Thymus (tissue), 11 donors: Measurements from ENCODE around the gene FARP2. TPM values are rescaled to one million over a fixed set of nuclear protein-coding genes. Genes with fewer than 3 reads are reported as not detected.

Experiments used
- DNase-seq, 9 donors: peaks; one replicate each; pipeline ENCODE4 v3.0.0-alpha.2; 2013; ENCODE audit warnings: low spot score in 9 of 9, low read depth in 6 of 9, missing footprints in 1 of 9
- H3K27ac ChIP-seq, 2 donors: one replicate each; pipeline ENCODE4 v1.5.1; 2013; ENCODE audit warnings: control low read depth in 1 of 2, low read depth in 1 of 2, low read length in 1 of 2, mild to moderate bottlenecking in 1 of 2, moderate library complexity in 1 of 2
- H3K27me3 ChIP-seq, 2 donors: one replicate each; pipeline ENCODE4 v1.5.1; 2013; ENCODE audit warnings: low read length in 1 of 2; ENCODE audit not compliant: control insufficient read depth in 2 of 2, insufficient read depth in 1 of 2
- H3K36me3 ChIP-seq, 2 donors: one replicate each; pipeline ENCODE4 v1.5.1; 2013; ENCODE audit warnings: low read length in 1 of 2, mild to moderate bottlenecking in 1 of 2, moderate library complexity in 1 of 2; ENCODE audit not compliant: control insufficient read depth in 2 of 2, insufficient read depth in 2 of 2
- H3K4me1 ChIP-seq, 2 donors: one replicate each; pipeline ENCODE4 v1.5.1; 2013; ENCODE audit warnings: low read length in 2 of 2; ENCODE audit not compliant: control insufficient read depth in 2 of 2, insufficient read depth in 2 of 2
- H3K4me3 ChIP-seq, 2 donors: one replicate each; pipeline ENCODE4 v1.5.1; 2013; ENCODE audit warnings: low read length in 2 of 2, control low read depth in 1 of 2, mild to moderate bottlenecking in 1 of 2
- H3K9me3 ChIP-seq, 2 donors: one replicate each; pipeline ENCODE4 v1.5.1; 2013; ENCODE audit warnings: low read length in 1 of 2, mild to moderate bottlenecking in 1 of 2; ENCODE audit not compliant: control insufficient read depth in 2 of 2, insufficient read depth in 1 of 2
- WGBS: extraction: QIAGEN DNeasy Blood & Tissue Kit; methylation state at CpG from one replicate; pipeline ENCODE4 v1.1.7; 2013; 5-methylcytosine and 5-hydroxymethylcytosine counted together
- polyA plus RNA-seq: library from polyadenylated mRNA; stranded (reverse); fragments of 200-250 nt; gene quantifications from one replicate; pipeline ENCODE4 v1.2.3, GENCODE V29; 2013
- total RNA-seq: library from RNA; stranded (reverse); fragments of 120-200 nt; gene quantifications from one replicate; pipeline ENCODE4 v1.2.4, GENCODE V29; 2013
- donor health status: healthy.

The FARP2 gene
- total and polyA plus RNA-seq, 2 donors: 16.1 to 18.2 TPM

DNA sequence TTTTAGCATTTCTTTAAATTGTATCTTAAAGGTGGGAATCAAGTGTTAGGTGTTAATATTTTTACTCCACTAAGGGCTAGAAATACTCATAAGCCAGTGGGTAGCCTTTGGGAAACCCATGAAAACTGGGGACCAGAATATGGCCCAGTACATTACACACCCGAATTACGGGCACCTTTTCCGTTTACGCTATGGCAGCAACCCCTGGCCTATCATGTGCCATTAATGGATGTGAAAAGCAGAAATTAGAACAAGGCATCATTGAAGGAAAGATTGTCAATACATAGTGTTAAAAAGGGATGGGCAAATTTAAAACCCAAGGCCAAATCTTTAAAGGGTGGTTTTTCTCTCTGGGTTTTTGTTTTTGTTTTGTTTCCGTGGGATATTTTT, 781 bp downstream of the FARP2 start:
- Histone ChIP-seq H3K4me1 (peaks cover 11 to 18% of the 10 kb centered on the region in 2 donors), H3K36me3 (peaks cover 13 to 26% of the 10 kb centered on the region in 2 donors), H3K4me3 (peak overlapping the region; percentile 53 to 70), H3K27ac (no peak overlapping the region), H3K27me3 (peaks cover 2% of the 10 kb centered on the region in 2 donors), H3K9me3 (peaks cover 0 to 1% of the 10 kb centered on the region in 2 donors)
- DNase-seq: no peak
- WGBS: 65% methylated on average over 5 of the region's 5 CpGs

DNA sequence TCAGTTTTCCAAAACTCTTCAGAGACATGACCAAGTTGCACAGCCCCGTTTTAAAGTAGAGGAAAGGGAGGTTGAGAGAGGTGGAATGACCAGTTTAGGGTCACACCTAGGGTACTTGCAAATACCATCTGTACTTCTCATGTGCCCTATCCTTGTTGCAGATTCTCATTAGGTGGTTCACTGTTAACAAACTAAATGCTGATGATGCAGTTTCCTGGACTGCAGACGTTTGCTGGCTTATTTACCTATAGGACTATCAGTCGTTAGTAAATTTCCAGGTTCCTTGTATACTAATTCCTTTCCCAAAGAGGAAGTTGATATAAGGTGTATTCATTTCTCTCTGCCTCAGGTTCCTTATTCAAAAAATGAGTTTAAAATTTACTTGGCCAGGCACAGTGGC, 1.4 kb downstream of the FARP2 start:
- Histone ChIP-seq H3K36me3 (peaks cover 9 to 20% of the 10 kb centered on the region in 2 donors), H3K9me3 (peaks cover 0 to 1% of the 10 kb centered on the region in 2 donors), H3K27ac (no peak overlapping the region), H3K27me3 (peaks cover 2% of the 10 kb centered on the region in 2 donors), H3K4me3 (no peak overlapping the region), H3K4me1 (peaks cover 11 to 18% of the 10 kb centered on the region in 2 donors)
- 83% methylated on average over 3 of the region's 3 CpGs for WGBS
- no peak for DNase-seq

DNA sequence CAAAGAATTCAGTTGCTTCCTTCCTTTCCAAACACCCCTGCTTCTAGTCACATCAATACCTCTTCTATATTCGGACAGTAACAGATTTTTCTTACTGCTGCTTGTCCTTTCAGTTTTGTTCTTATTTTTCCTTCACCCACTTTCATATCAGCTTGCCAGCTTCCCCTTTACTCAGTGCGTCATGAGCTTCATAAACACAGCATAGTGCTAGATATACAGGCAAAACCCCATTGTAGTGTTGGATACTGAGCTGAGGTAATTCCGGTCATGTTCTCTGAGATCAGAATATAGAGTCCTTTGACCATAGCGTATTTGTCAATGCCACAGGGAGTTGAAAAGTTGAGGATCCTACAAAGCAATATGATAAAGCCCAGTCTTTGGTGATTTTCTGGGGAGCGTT, 2.4 kb downstream of the FARP2 start:
- Histone ChIP-seq H3K27me3 (peaks cover 2% of the 10 kb centered on the region in 2 donors), H3K27ac (no peak overlapping the region), H3K36me3 (peaks cover 6 to 12% of the 10 kb centered on the region in 2 donors), H3K4me3 (no peak overlapping the region), H3K4me1 (peaks cover 11 to 18% of the 10 kb centered on the region in 2 donors), H3K9me3 (peaks cover 0 to 1% of the 10 kb centered on the region in 2 donors)
- 89% methylated on average over 5 of the region's 5 CpGs for WGBS
- peak in 1 of 9 donors; percentile 37 for DNase-seq

DNA sequence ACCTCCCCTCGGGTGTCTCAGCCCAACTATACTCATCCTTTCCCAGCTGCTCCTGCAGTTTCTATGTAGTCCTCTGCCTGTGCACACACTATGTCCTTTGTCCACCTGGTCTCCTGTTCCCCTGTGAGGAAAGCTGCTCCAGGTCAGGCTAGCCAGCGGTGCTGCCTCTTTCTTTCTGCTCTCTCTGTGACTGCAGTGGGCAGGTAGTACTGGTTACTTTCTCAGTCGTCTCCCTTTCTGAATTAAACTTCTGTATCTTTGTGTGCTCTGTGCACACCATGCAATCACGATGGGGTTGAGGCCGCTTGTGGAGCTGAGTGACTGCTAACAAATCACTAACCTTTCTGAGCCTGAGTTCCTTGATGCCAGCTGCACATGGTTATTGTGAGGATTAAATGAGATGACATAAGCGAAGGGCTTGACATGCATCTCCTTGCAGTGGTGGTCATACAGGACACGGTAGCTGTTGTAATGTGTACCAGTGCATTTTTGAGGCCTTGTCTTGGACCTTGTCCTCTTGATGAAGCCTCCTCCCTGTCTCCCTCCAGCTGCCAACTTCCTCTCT, 3.5 kb downstream of the FARP2 start:
- no peak overlapping the region for H3K4me3 ChIP-seq
- DNase-seq: no peak
- no peak overlapping the region for H3K27ac ChIP-seq
- H3K9me3 ChIP-seq: peaks cover 0 to under 1% of the 10 kb centered on the region in 2 donors
- H3K4me1 ChIP-seq: peaks cover 11 to 18% of the 10 kb centered on the region in 2 donors
- WGBS: 97% methylated on average over 7 of the region's 7 CpGs
- H3K27me3 ChIP-seq: peaks cover 2% of the 10 kb centered on the region in 2 donors
- H3K36me3 ChIP-seq: peaks cover 3 to 9% of the 10 kb centered on the region in 2 donors

DNA sequence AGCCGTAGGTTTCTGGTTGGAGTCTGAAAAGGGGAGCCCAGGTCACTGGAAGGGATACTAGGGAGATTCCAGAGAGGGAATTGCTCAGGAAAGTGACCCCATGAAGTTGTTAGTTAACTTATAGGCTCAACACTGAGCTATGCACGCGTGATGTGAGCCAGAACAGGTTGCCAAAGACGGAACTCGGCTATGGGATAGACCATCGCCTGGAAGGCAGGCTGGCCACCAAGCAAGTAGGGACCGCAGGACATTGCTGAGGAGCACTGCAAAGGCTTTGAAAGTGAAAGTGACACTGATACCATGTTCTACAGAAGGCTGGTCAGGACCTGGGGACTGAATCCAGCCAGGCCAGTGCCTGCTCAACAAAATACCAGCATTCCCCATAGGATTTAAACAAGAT, 7.3 kb downstream of the FARP2 start:
- Histone ChIP-seq H3K27ac (no peak overlapping the region), H3K9me3 (no peaks in the 10 kb centered on the region), H3K36me3 (peaks cover 0 to 3% of the 10 kb centered on the region in 2 donors), H3K27me3 (no peaks in the 10 kb centered on the region), H3K4me3 (no peak overlapping the region), H3K4me1 (peaks cover 0 to 3% of the 10 kb centered on the region in 2 donors)
- no peak for DNase-seq
- 93% methylated on average over 7 of the region's 7 CpGs for WGBS

DNA sequence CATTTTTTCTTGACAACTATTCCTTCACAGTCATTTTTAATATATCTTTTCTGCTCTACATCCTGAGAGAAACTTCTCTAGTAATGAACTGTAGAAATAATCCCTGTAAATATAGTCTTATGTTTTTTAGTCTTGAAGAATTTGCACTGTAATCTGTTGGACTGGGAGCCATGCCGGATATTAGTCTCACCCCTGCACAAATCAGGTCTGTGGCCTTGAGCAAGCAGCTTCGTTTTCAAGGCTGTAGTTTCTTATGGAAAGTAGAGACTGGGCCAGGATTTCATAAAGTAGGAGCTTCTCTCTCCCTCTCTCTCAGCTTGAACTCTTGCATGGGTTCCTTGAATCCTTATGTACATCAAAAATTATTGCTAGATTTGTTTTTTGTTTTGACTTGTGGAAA, 8.7 kb downstream of the FARP2 start:
- Histone ChIP-seq H3K36me3 (peaks cover 0 to 3% of the 10 kb centered on the region in 2 donors), H3K27me3 (no peaks in the 10 kb centered on the region), H3K4me1 (no peaks in the 10 kb centered on the region), H3K4me3 (no peak overlapping the region), H3K9me3 (no peaks in the 10 kb centered on the region), H3K27ac (no peak overlapping the region)
- DNase-seq: no peak
- 96% methylated on average over 2 of the region's 2 CpGs for WGBS

DNA sequence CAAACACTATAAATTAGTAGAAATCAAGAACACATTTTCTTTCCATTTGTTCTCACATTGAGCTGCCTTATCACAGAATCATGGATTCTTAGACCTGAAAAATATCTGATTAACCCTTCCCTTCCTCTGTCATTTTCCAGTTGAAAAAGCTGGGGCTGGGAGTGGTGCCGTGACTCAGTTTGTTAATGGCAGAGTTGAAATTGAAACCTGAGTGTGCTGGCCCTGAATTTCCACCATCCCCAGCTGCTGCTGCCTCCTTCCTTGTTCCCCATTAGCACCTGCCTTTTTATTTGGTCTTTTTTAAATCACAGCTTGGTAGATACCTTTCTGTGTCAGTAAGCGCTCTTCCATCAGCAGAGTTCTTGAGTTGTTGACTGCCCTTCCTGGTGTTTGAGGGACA, 10.6 kb downstream of the FARP2 start:
- H3K36me3 ChIP-seq: peaks cover 0 to 3% of the 10 kb centered on the region in 2 donors
- H3K4me1 ChIP-seq: no peaks in the 10 kb centered on the region
- no peak overlapping the region for H3K4me3 ChIP-seq
- H3K9me3 ChIP-seq: no peaks in the 10 kb centered on the region
- no peak for DNase-seq
- H3K27me3 ChIP-seq: no peaks in the 10 kb centered on the region
- no peak overlapping the region for H3K27ac ChIP-seq
- WGBS: 96% methylated on average over 2 of the region's 2 CpGs

GRCh38 chr2:241368643-241369042, 12.6 kb downstream of the FARP2 start:
- over 99% methylated on average over 3 of the region's 3 CpGs for WGBS
- Histone ChIP-seq H3K9me3 (no peaks in the 10 kb centered on the region), H3K27ac (no peak overlapping the region), H3K27me3 (no peaks in the 10 kb centered on the region), H3K36me3 (peaks cover 0 to 3% of the 10 kb centered on the region in 2 donors), H3K4me3 (no peak overlapping the region), H3K4me1 (no peaks in the 10 kb centered on the region)
- DNase-seq: no peak

DNA sequence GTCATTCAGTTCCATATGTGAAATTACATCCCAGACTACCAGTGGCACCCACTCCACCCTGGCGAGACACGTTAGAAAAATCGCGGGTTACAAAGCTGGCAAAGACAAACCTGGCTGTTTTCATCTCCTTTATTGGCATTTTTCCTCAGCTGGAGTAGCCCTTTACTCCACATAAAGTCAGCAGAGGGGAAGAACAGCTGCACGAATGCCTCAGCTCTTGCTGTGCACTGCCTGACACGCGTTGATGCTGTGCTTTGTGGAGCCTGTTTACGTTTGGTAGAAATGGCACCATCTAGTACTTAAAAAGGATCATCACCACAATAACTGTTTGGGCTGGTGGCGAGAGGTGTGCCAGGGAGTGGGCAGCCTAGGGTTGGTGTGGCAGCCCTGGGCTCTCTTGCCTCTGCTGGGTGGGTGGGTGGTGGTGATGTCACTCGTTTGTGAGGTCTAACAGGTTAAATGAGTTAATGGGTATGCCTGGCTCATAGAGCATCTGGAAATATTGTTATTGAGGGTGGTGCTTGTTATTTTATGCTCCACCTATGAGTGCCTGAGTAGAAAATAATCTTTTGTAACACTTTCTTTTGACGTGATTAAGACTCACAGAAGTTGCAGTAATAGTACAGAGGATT, 16.4 kb downstream of the FARP2 start:
- Histone ChIP-seq H3K27me3 (no peaks in the 10 kb centered on the region), H3K9me3 (no peaks in the 10 kb centered on the region), H3K36me3 (peaks cover 0 to 3% of the 10 kb centered on the region in 2 donors), H3K4me1 (no peaks in the 10 kb centered on the region), H3K4me3 (no peak overlapping the region), H3K27ac (no peak overlapping the region)
- DNase-seq: no peak
- WGBS: 95% methylated on average over 11 of the region's 11 CpGs
